GM19463 (cell line): ENCODE data around the gene NAGPA.

Source experiments
- ATAC-seq: cut with Tn5 transposase; IDR thresholded peaks from one replicate; pipeline ENCODE4 v1.9.1; 2021; ENCODE audit warnings: mild to moderate bottlenecking, moderate library complexity; ENCODE audit not compliant: unreplicated experiment

Gene NAGPA

GRCh38 chr16:5030251-5030870, 3.4 kb downstream of the NAGPA start:
- no peak for ATAC-seq

- ATAC-seq, result no peak
Observed at GRCh38 chr16:5028950-5029475, 4.7 kb downstream of the NAGPA start.

GRCh38 chr16:5027575-5028235, 6.0 kb downstream of the NAGPA start:
- ATAC-seq, result no peak

- ATAC-seq, result no peak
Observed at GRCh38 chr16:5027086-5027485, 6.6 kb downstream of the NAGPA start.

- no peak for ATAC-seq
Observed at GRCh38 chr16:5026664-5027063, 7.1 kb downstream of the NAGPA start.

- ATAC-seq, result no peak
Observed at GRCh38 chr16:5025171-5025632, 8.5 kb downstream of the NAGPA start.

- ATAC-seq, result no peak
Observed at GRCh38 chr16:5024632-5025031, 9.1 kb downstream of the NAGPA start.

GRCh38 chr16:5022521-5022920, 11.2 kb downstream of the NAGPA start:
- ATAC-seq, result no peak

- ATAC-seq, result no peak
Observed at GRCh38 chr16:5020551-5020950, 13.2 kb downstream of the NAGPA start.

GRCh38 chr16:5019775-5020174, 14.0 kb downstream of the NAGPA start:
- ATAC-seq, result no peak

- no peak for ATAC-seq
Observed at GRCh38 chr16:5018793-5019192, 14.9 kb downstream of the NAGPA start.

- ATAC-seq, result no peak
Observed at GRCh38 chr16:5017678-5017969, 16.1 kb downstream of the NAGPA start.

- ATAC-seq, result no peak
Observed at GRCh38 chr16:5016967-5017677, 16.6 kb downstream of the NAGPA start.

GRCh38 chr16:5015887-5016286, 17.8 kb downstream of the NAGPA start:
- no peak for ATAC-seq

GRCh38 chr16:5015351-5015750, 18.4 kb downstream of the NAGPA start:
- no peak for ATAC-seq

GRCh38 chr16:5012887-5013286, 20.8 kb downstream of the NAGPA start:
- no peak for ATAC-seq

- ATAC-seq, result no peak
Observed at GRCh38 chr16:5011637-5012036, 22.1 kb downstream of the NAGPA start.

GRCh38 chr16:5010576-5011329, 23.0 kb downstream of the NAGPA start:
- no peak for ATAC-seq

GRCh38 chr16:5008311-5008731, 25.4 kb downstream of the NAGPA start:
- ATAC-seq, result no peak

GRCh38 chr16:5007256-5007655, 26.5 kb downstream of the NAGPA start:
- ATAC-seq, result no peak
